Measurements from ENCODE around the gene ARHGEF19.

The ARHGEF19 gene

GRCh38 chr1:16256478-16256877 lies 44.0 kb upstream of the ARHGEF19 start:
- no peak for DNase-seq (ENCODE audit: low read depth, low spot score)
- no peak for TF ChIP-seq CTCF (IDR thresholded peaks at IDR 0.05; ENCODE audit: insufficient read depth, low read length, missing control alignments)
- ChIA-PET POLR2A (no interaction called here), CTCF (interaction anchor here (7.1 kb wide), 1 partner anchor 10 kb away, joined by 60 read pairs; no protein-coding TSS in a partner anchor)
- H3K4me3 ChIP-seq (ENCODE audit: low read depth, low read length): no peak overlapping the region

GRCh38 chr1:16254263-16254928 lies 41.9 kb upstream of the ARHGEF19 start:
- H3K4me3 ChIP-seq (ENCODE audit: low read depth, low read length): no peak overlapping the region
- no peak for TF ChIP-seq CTCF (IDR thresholded peaks at IDR 0.05; ENCODE audit: insufficient read depth, low read length, missing control alignments)
- no peak for DNase-seq (ENCODE audit: low read depth, low spot score)
- ChIA-PET POLR2A (no interaction called here), CTCF (interaction anchor here (1.2 to 1.9 kb wide), 5 partner anchors 9 to 173 kb away, joined by 3 to 8 read pairs (median 5); no protein-coding TSS in a partner anchor)

GRCh38 chr1:16253332-16253922 lies 41.0 kb upstream of the ARHGEF19 start:
- ChIA-PET POLR2A (no interaction called here), CTCF (interaction anchor here (1.2 to 1.9 kb wide), 4 partner anchors 9 to 172 kb away, joined by 3 to 8 read pairs (median 5); no protein-coding TSS in a partner anchor)
- DNase-seq (ENCODE audit: low read depth, low spot score): no peak
- no peak for TF ChIP-seq CTCF (IDR thresholded peaks at IDR 0.05; ENCODE audit: insufficient read depth, low read length, missing control alignments)
- no peak overlapping the region for H3K4me3 ChIP-seq (ENCODE audit: low read depth, low read length)

- no peak for DNase-seq (ENCODE audit: low read depth, low spot score)
- POLR2A ChIA-PET: no interaction called here
- no peak overlapping the region for H3K4me3 ChIP-seq (ENCODE audit: low read depth, low read length)
- CTCF ChIA-PET: interaction anchor here (1.9 kb wide), 1 partner anchor 8 kb away, joined by 8 read pairs; no protein-coding TSS in a partner anchor
- TF ChIP-seq CTCF (IDR thresholded peaks at IDR 0.05; ENCODE audit: insufficient read depth, low read length, missing control alignments): no peak
These were observed 40.5 kb upstream of the ARHGEF19 start for GRCh38 chr1:16252912-16253311.

- no peak for DNase-seq (ENCODE audit: low read depth, low spot score)
- ChIA-PET CTCF (interaction anchor here (0.6 to 1.4 kb wide), 5 partner anchors 9 to 399 kb away, joined by 3 to 5 read pairs (median 4); no protein-coding TSS in a partner anchor), POLR2A (no interaction called here)
- H3K4me3 ChIP-seq (ENCODE audit: low read depth, low read length): no peak overlapping the region
- TF ChIP-seq CTCF (IDR thresholded peaks at IDR 0.05; ENCODE audit: insufficient read depth, low read length, missing control alignments): no peak
These were observed 38.9 kb upstream of the ARHGEF19 start for GRCh38 chr1:16251381-16251780.

- POLR2A ChIA-PET: no interaction called here
- DNase-seq (ENCODE audit: low read depth, low spot score): peak; percentile 36
- no peak overlapping the region for H3K4me3 ChIP-seq (ENCODE audit: low read depth, low read length)
- TF ChIP-seq CTCF (IDR thresholded peaks at IDR 0.05; ENCODE audit: insufficient read depth, low read length, missing control alignments): no peak
- CTCF ChIA-PET: interaction anchor here (1.2 kb wide), 1 partner anchor 46 kb away, joined by 3 read pairs; no protein-coding TSS in a partner anchor
These were observed 38.2 kb upstream of the ARHGEF19 start for GRCh38 chr1:16250524-16251251.
